B cell (primary cell): Measurements from ENCODE around the gene KSR1.

ENCODE experiments used
- CTCF ChIP-seq: fragments of 200-600 bp; IDR thresholded peaks from one replicate; pipeline ENCODE4 v1.8.0; 2022; ENCODE audit warnings: antibody characterized with exemption, mild to moderate bottlenecking
- EZH2 ChIP-seq: IDR thresholded peaks from 2 replicates; pipeline ENCODE4 v1.6.1; 2012; ENCODE audit warnings: borderline replicate concordance, low read depth, mild to moderate bottlenecking, moderate library complexity, low read length; ENCODE audit not compliant: insufficient read depth, poor library complexity, severe bottlenecking

GRCh38 chr17:27443491-27443890 lies 12.8 kb upstream of the KSR1 start:
- no peak for TF ChIP-seq CTCF
- TF ChIP-seq EZH2, result no peak
